HG02588 (cell line): ENCODE data around the gene DAP3.
A peak's percentile ranks its signal among the peaks of the same experiment; 100 is the strongest.
"Not testable (repeated sequence)": the region's sequence is repeated elsewhere in the genome, so short reads cannot be mapped to it uniquely, and the experiment has no call there.

Experiments
- ATAC-seq: cut with Tn5 transposase; IDR thresholded peaks from one replicate; pipeline ENCODE4 v1.9.1; 2021; ENCODE audit warnings: mild to moderate bottlenecking, moderate library complexity; ENCODE audit not compliant: unreplicated experiment

Gene DAP3

DNA sequence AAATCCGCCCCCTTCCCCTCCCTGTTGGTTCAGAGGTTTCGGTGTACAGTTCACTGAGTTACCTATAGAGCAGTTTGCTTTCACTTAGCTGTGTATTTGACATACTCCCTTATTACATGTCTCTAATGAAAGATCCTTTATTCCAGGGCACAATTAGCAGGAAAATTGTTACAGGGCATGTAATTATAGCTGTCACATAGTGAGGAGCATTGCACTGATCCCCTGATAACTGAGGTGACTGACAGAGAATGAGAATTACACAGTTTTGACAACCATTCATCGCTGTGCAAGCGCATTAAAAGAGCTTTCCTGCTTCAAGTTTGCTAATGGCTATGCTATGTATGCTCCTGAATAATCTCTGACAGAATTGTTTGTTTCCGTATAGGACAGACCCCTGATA is 26.9 kb downstream of the DAP3 start:
- no peak for ATAC-seq

GRCh38 chr1:155717041-155717440 is 28.1 kb downstream of the DAP3 start:
- no peak for ATAC-seq

DNA sequence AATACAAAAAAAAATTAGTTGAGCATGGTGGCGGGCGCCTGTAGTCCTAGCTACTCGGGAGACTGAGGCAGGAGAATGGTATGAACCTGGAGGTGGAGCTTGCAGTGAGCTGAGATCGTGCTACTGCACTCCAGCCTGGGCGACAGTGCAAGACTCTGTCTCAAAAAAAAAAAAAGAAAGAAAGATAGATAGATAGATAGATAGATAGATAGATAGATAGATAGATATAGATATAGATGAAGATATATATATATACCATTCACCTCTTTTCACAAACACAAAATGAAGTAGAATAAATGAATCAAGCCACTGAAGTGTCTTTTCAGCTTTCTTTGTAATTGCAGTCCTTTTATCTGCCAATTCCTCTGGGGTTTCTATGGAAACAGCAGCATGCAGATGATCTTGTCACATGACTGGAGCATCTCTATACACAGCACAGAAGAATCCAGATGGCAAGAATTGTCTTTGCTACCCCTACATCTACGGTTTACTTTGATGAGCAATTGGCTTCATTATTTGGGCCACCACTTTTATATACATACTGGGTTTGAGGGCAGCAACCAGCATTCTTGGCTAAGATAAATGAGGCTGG is 29.7 kb downstream of the DAP3 start:
- ATAC-seq, result not testable (repeated sequence)

- no peak for ATAC-seq
Observed at GRCh38 chr1:155719703-155720102, 30.8 kb downstream of the DAP3 start.

DNA sequence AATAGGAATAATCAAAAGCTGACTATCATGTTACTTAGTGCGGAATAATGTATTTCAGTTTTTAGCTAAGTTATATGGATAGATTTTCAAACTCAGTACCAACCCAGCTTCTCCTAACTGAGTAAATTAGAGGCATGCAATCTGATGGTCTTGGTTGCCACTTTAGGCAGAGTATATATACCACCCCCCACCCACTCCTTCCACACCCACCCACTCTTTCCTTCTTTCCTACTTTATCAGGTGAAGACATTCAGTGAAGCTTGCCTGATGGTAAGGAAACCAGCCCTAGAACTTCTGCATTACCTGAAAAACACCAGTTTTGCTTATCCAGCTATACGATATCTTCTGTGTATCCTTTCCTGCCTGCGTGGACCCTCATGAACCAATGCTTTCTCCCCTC is 36.3 kb downstream of the DAP3 start:
- no peak for ATAC-seq

DNA sequence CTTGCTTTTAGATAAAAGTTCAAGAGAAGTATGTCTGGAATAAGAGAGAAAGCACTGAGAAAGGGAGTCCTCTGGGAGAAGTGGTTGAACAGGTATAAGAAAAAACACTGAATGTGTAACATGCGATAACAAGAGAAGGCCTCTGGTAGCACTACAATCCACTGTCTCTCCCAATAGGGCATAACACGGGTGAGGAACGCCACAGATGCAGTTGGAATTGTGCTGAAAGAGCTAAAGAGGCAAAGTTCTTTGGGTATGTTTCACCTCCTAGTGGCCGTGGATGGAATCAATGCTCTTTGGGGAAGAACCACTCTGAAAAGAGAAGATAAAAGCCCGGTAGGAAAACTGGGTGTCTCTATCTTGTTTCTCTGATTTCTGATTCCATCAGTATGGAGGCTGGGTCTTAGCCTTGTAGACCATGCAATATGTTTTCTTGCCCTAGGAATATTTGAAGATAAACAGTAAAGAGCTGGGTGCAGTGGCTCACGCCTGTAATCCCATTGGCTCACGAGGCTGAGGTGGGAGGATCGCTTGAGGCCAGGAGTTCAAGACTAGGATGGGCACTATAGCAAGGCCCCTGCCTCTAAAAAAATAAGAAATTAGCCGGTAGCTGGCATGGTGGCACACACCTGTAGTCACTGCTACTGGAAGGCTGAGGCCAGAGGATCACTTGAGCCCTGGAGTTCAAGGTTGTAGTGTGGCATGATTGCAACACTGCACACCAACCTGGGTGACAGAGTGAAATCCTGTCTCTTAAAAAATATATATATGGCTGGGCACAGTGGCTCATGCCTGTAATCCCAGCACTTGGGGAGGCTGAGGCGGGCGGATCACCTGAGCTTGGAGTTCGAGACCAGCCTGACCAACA is 40.4 kb downstream of the DAP3 start:
- ATAC-seq, result no peak

GRCh38 chr1:155740995-155741394 is 52.1 kb downstream of the DAP3 start:
- ATAC-seq, result no peak

DNA sequence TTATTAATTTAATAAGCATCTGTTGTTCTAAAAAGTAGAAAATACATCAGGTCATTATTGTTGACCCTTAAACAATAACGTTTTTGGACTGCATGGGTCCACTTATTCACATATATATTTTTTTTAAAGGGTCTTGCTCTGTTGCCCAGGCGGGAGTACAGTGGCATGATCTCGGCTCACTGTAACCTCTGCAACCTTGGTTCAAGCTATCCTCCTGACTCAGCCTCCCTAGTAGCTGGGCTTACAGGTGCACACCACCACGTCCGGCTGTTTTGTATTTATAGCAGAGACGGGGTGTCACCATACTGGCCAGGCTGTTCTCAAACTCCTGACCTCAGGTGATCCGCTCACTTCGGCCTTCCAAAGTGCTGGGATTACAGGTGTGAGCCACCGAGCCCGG is 53.0 kb downstream of the DAP3 start:
- ATAC-seq, result no peak

- no peak for ATAC-seq
Observed at GRCh38 chr1:155744711-155745283, 55.9 kb downstream of the DAP3 start.

DNA sequence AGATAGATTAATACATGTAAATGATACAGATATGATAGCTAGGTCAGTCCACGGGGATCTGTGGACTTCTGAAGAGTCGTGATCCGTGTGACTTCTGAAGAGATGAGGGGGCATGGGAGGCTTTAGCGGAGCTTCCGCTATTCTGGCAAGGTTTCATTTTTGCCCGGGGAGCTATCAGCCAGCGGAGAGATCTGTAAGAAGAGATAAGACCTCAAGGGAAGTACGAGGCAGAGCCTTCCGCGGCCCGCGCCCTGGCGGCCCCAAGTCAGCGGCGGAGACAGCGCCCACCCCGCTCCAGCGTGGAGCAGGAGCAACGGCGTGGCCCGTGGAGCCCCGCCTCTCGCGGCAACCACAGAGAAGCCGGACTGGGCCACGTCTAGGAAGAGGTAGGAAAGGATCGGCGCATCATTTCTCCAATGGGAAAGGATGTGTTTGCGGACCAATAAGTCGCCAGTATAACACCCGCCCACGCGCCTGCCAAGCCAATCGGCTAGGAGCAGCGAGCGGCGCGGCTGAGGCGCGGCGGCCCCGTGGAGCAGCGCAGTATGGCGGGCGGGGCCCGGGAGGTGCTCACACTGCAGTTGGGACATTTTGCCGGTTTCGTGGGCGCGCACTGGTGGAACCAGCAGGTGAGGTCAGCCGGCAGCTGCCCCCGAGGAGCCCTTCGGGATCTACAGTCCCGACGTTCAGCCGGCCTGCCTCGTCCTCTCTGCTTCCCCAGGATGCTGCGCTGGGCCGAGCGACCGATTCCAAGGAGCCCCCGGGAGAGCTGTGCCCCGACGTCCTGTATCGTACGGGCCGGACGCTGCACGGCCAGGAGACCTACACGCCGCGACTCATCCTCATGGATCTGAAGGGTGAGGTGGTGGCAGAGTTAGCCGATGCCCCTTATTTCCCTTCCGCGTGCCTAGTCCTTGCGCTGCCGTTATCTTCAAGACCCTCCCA is 56.7 kb downstream of the DAP3 start:
- ATAC-seq, result peak; percentile 92

GRCh38 chr1:155747586-155747985 is 58.7 kb downstream of the DAP3 start:
- ATAC-seq, result not testable (repeated sequence)

GRCh38 chr1:155748141-155748540 is 59.2 kb downstream of the DAP3 start:
- ATAC-seq, result not testable (repeated sequence)

DNA sequence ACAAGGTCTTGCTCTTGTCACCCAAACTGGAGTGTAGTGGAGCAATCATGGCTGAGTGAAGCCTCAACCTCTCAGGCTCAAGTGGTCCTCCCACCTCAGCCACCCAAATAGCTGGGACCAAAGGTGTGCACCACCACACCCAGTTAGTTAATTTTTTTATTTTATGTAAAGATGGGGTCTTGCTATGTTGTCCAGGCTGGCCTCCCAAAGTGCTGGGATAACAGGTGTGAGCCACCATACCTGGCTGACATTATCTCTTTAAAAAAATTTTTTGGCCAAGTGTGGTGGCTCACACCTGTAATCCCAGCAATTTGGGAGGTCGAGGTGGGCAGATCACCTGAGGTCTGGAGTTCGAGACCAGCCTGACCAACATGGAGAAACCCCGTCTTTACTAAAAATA is 70.1 kb downstream of the DAP3 start:
- not testable (repeated sequence) for ATAC-seq

- no peak for ATAC-seq
Observed at GRCh38 chr1:155759966-155760630, 71.2 kb downstream of the DAP3 start.

DNA sequence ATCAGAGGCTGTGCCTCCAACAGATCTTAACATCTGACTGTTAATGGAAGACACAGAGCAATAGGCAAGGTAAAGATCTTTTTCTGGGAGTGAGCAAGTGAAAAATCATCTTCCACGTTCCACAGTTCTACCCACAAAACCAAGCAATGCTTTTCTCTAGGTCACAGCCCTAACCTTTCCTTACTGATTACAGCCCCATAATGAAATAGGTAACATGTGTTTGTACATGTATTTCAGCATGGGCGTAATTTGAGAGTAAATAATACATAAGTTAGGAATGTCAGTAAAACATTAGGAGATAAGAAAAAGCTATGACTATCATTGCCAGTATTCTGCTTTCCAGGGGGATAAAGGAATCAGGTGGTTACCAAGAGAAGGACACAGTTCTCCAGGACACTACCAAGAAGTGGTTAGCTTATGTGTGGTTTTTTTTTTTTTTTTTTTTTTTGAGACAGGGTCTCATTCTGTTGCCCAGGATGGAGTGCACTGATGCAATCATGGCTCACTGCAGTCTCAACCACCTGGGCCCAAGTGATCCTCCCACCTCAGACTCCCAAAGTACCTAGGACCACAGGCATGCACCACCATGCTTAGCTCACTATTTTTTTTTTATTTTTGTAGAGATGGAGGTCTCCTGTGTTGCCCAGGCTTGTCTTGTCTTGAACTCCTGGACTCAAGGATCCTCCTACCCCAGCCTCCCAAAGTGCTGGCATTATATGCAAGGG is 72.0 kb downstream of the DAP3 start:
- ATAC-seq, result no peak

GRCh38 chr1:155761736-155762405 is 73.0 kb downstream of the DAP3 start:
- no peak for ATAC-seq

DNA sequence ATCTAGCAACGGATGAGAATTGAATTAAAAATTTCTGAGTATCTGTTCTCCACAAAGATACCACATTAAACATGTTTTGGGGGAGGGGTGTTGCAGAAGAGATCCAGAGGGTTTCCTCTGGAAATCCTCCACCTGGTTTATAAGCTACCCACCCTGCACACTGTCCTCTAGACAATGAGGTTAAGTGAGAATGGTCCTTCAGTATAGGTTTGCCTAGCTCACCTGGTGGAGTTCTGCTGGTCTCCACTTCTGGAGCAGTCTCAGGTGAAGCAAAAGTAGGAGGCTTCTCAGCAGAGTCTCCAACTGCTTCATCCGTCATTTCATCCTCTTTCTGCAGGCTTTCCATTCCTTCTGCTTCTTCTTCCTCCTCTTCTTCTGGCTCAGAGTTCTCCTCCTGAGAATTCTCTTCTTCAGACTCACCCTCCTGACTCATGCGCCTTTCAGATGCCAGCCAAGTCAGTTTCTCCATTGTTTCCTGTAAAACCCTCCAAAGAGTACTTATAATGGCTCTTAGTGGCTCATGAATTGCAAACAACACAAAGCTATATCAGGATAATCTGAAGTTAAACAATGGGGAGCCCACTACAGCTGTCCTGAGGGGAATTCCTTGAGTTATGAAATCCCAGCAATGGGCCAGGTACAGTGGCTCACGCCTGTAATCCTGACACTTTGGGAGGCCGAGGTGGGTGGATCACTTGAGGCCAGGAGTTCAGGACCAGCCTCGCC is 74.4 kb downstream of the DAP3 start:
- not testable (repeated sequence) for ATAC-seq

- not testable (repeated sequence) for ATAC-seq
Observed at GRCh38 chr1:155763989-155764388, 75.1 kb downstream of the DAP3 start.
